Activated T-helper 1 cell treated with anti-CD3 and anti-CD28 coated beads, Interleukin-12 subunit alpha, Interleukin-12 subunit beta, Interleukin-2, Interleukin-4 antibody, amounts not matched to agents 30 ng/mL and 10 ng/mL and 1 ng/mL, durations not matched to agents 14 hours and 24 hours and 36 hours (primary cell): Measurements from ENCODE around the gene HEXB. TPM values are rescaled to one million over a fixed set of nuclear protein-coding genes. Genes with fewer than 3 reads are reported as not detected.

Source experiments
- DNase-seq: peaks from one replicate; pipeline ENCODE4 v3.0.0; 2021; ENCODE audit warnings: low spot score
- H3K27ac Mint-ChIP-seq: one replicate; pipeline ENCODE4 v1.8.0; 2021; ENCODE audit warnings: mild to moderate bottlenecking, mixed read lengths
- H3K27me3 Mint-ChIP-seq: one replicate; pipeline ENCODE4 v1.8.0; 2022; ENCODE audit warnings: mild to moderate bottlenecking, moderate library complexity, mixed read lengths; ENCODE audit not compliant: insufficient read depth
- H3K36me3 Mint-ChIP-seq: one replicate; pipeline ENCODE4 v1.8.0; 2021; ENCODE audit warnings: low read depth, mixed read lengths
- H3K4me1 Mint-ChIP-seq: one replicate; pipeline ENCODE4 v1.8.0; 2021; ENCODE audit warnings: low read depth, mixed read lengths
- H3K4me3 Mint-ChIP-seq: one replicate; pipeline ENCODE4 v1.8.0; 2021; ENCODE audit warnings: mild to moderate bottlenecking, moderate library complexity, mixed read lengths
- H3K9me3 Mint-ChIP-seq: one replicate; pipeline ENCODE4 v1.8.0; 2021; ENCODE audit warnings: mixed read lengths
- intact Hi-C: fragments of 100-400 bp; cut with micrococcal nuclease; formaldehyde crosslinking; loops from one replicate; pipeline ENCODE4 v1.15.1; 2024
- total RNA-seq: library from RNA; stranded (reverse); gene quantifications from 2 replicates; pipeline ENCODE4 v1.2.3, GENCODE V29; 2022

The HEXB gene
- total RNA-seq, 1 donor from 2014 or later: 71.4 TPM

- Mint-ChIP-seq H3K27me3 (no peaks in the 10 kb centered on the region), H3K27ac (peak overlapping the region; percentile 98), H3K4me1 (peaks cover 23% of the 10 kb centered on the region), H3K36me3 (peaks cover 27% of the 10 kb centered on the region), H3K4me3 (peak overlapping the region; percentile 98), H3K9me3 (no peaks in the 10 kb centered on the region)
- peak; percentile 4 for DNase-seq
- intact Hi-C loops: loop anchor here (1.0 to 10.0 kb wide), 10 partner anchors 81 to 1491 kb away; partner anchors contain the start of genes BTF3, ENC1, GCNT4 and HEXB
Observed at GRCh38 chr5:74766418-74766848, 81.4 kb downstream of the HEXB start.

- intact Hi-C loops: loop anchor here (1.0 to 10.0 kb wide), 16 partner anchors 82 to 1490 kb away; partner anchors contain the start of genes ANKRA2, BTF3, CERT1 and ENC1
- no peaks in the 10 kb centered on the region for H3K27me3 Mint-ChIP-seq
- H3K9me3 Mint-ChIP-seq: no peaks in the 10 kb centered on the region
- H3K27ac Mint-ChIP-seq: peak within 1 kb of the TSS; percentile 98
- H3K4me1 Mint-ChIP-seq: peaks cover 17% of the 10 kb centered on the region
- DNase-seq: peak; percentile 91
- H3K36me3 Mint-ChIP-seq: peaks cover 28% of the 10 kb centered on the region
- H3K4me3 Mint-ChIP-seq: peak within 1 kb of the TSS; percentile 98
Observed at GRCh38 chr5:74766849-74767578, 82.0 kb downstream of the HEXB start, which contains the start of the genes GFM2 and NSA2. Gene GFM2, minus strand, starts transcription at chr5:74767117. Its CDS starts 3,375 bp downstream, at chr5:74763742. Gene NSA2, plus strand, starts transcription at chr5:74767249. Its CDS starts 112 bp downstream, at chr5:74767361.

DNA sequence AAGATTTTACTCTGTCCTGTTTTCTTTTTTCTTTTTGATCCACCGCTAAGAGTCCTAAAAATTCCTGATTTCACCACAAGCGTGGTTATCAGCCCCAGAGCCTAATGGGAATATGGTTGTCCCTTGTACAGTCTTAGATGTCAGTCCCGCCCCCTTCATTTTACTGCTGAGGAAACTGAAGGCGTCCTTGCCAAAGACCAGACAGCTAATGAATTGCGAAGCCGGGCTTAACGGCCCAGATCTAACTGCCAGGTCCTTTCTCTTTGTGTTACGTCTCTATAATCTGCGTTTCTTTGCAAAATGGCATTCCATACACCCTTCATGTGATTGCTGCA lies 82.5 kb downstream of the HEXB start:
- intact Hi-C loops: loop anchor here (1.0 to 10.0 kb wide), 14 partner anchors 85 to 1490 kb away; partner anchors contain the start of genes ANKRA2, BTF3, CERT1 and ENC1
- H3K27me3 Mint-ChIP-seq: no peaks in the 10 kb centered on the region
- peaks cover 20% of the 10 kb centered on the region for H3K4me1 Mint-ChIP-seq
- peak overlapping the region; percentile 98 for H3K27ac Mint-ChIP-seq
- H3K4me3 Mint-ChIP-seq: peak overlapping the region; percentile 98
- no peaks in the 10 kb centered on the region for H3K9me3 Mint-ChIP-seq
- no peak for DNase-seq
- H3K36me3 Mint-ChIP-seq: peaks cover 27% of the 10 kb centered on the region

Other genes with a start within 250 kb of the HEXB start
- gene ENC1, start 44.5 kb upstream of the HEXB start, total RNA-seq: 2.7 and 3.2 TPM in 2 replicates
- 32.4 and 35.5 TPM in 2 replicates for gene GFM2, start 81.9 kb downstream of the HEXB start, total RNA-seq
- gene NSA2, start 82.0 kb downstream of the HEXB start, total RNA-seq: 89.0 and 94.9 TPM in 2 replicates
- gene FAM169A, start 181.2 kb downstream of the HEXB start, total RNA-seq: 3.2 and 3.5 TPM in 2 replicates